Thyroid gland (tissue), 4 donors: Measurements from ENCODE around the gene SLC28A1. TPM values are rescaled to one million over a fixed set of nuclear protein-coding genes. Genes with fewer than 3 reads are reported as not detected.

Experiments
- DNase-seq, 2 donors: peaks; one replicate each; pipeline ENCODE4 v3.0.0-alpha.2; 2019
- H3K27ac ChIP-seq, 3 donors: fragments of 200-600 bp; sonication (generic); 1 replicate in 2 of 3; 2 replicates in 1 of 3; pipeline ENCODE4 v1.5.1; 2016 to 2019; ENCODE audit warnings: mild to moderate bottlenecking in 1 of 3, moderate library complexity in 1 of 3
- H3K27me3 ChIP-seq: fragments of 200-600 bp; sonication (generic); one replicate; pipeline ENCODE4 v1.5.1; 2019
- H3K36me3 ChIP-seq, 2 donors: fragments of 200-600 bp; sonication (generic); one replicate each; pipeline ENCODE4 v1.5.1; 2016 to 2019
- H3K4me1 ChIP-seq, 2 donors: fragments of 200-600 bp; sonication (generic); one replicate each; pipeline ENCODE4 v1.5.1; 2017 to 2019
- H3K4me3 ChIP-seq, 3 donors: fragments of 200-600 bp; sonication (generic); replicated peaks in 1 of 3; 1 replicate in 2 of 3; 2 replicates in 1 of 3; pipeline ENCODE4 v1.5.1; 2016; ENCODE audit warnings: mild to moderate bottlenecking in 1 of 3
- H3K9me3 ChIP-seq: fragments of 200-600 bp; sonication (generic); one replicate; pipeline ENCODE4 v1.5.1; 2017
- POLR2A ChIP-seq, 2 donors: fragments of 450-650 bp; IDR thresholded peaks; one replicate each; pipeline ENCODE4 v1.6.1; 2017; ENCODE audit warnings: antibody characterized with exemption in 2 of 2, mild to moderate bottlenecking in 2 of 2, moderate library complexity in 1 of 2
- WGBS, 2 donors: methylation state at CpG; one replicate each; pipeline ENCODE4 v1.1.5; 2017; 5-methylcytosine and 5-hydroxymethylcytosine counted together
- intact Hi-C: fragments of 100-400 bp; cut with DNase I; formaldehyde crosslinking; loops from one replicate; pipeline ENCODE4 v1.15.1; 2023
- total RNA-seq, 4 donors: library from RNA; depleted of rRNA; stranded (reverse); fragments of >200 nt; gene quantifications; one replicate each; pipeline ENCODE4 v1.2.3, GENCODE V29; 2016
- TF ChIP-seq, protein P1 (sequence below), 6 experiments: fragments of 200-600 bp in 3 of 6; fragments of 450-650 bp in 3 of 6; sonication (generic) in 3 of 6; IDR thresholded peaks; one replicate each; pipeline ENCODE4 v1.5.1; 2016 to 2019; ENCODE audit warnings: antibody characterized with exemption in 6 of 6, mild to moderate bottlenecking in 2 of 6, inconsistent platforms in 1 of 6, moderate library complexity in 1 of 6

Gene SLC28A1
- total RNA-seq, 4 donors from 2014 or later = not detected

DNA sequence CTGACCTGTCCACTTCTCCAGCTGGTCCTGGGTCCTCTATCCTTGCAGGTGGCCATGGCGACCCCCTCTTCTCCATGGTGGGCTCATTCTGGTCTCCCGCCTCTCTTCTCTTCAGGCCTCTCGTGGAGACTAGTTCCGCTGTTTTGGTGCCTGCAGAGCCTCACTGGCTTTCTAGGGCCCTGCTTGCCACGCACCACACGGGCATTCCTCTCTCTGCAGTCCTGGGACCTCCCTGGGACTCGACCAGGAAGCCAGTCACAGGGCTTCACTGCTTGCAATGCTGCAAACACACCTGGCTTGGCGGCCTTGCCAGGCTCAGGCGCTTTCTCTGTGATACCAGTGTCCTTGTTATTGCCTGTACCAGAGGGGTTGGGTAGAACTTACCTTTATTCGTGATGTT, 9.1 kb downstream of the SLC28A1 start:
- no peaks in the 10 kb centered on the region for H3K36me3 ChIP-seq
- H3K27me3 ChIP-seq = no peaks in the 10 kb centered on the region
- no peak overlapping the region for H3K27ac ChIP-seq
- no peaks in the 10 kb centered on the region for H3K9me3 ChIP-seq
- H3K4me1 ChIP-seq = no peaks in the 10 kb centered on the region
- no peak overlapping the region for H3K4me3 ChIP-seq
- TF ChIP-seq, protein P1, sequence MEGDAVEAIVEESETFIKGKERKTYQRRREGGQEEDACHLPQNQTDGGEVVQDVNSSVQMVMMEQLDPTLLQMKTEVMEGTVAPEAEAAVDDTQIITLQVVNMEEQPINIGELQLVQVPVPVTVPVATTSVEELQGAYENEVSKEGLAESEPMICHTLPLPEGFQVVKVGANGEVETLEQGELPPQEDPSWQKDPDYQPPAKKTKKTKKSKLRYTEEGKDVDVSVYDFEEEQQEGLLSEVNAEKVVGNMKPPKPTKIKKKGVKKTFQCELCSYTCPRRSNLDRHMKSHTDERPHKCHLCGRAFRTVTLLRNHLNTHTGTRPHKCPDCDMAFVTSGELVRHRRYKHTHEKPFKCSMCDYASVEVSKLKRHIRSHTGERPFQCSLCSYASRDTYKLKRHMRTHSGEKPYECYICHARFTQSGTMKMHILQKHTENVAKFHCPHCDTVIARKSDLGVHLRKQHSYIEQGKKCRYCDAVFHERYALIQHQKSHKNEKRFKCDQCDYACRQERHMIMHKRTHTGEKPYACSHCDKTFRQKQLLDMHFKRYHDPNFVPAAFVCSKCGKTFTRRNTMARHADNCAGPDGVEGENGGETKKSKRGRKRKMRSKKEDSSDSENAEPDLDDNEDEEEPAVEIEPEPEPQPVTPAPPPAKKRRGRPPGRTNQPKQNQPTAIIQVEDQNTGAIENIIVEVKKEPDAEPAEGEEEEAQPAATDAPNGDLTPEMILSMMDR (IDR thresholded peaks at IDR 0.05) = no peak
- TF ChIP-seq POLR2A (IDR thresholded peaks at IDR 0.05) = no peak
- intact Hi-C loops = no loop called here
- no peak for DNase-seq
- 83 to 85% methylated on average over 10 of the region's 10 CpGs for WGBS, 2 donors

DNA sequence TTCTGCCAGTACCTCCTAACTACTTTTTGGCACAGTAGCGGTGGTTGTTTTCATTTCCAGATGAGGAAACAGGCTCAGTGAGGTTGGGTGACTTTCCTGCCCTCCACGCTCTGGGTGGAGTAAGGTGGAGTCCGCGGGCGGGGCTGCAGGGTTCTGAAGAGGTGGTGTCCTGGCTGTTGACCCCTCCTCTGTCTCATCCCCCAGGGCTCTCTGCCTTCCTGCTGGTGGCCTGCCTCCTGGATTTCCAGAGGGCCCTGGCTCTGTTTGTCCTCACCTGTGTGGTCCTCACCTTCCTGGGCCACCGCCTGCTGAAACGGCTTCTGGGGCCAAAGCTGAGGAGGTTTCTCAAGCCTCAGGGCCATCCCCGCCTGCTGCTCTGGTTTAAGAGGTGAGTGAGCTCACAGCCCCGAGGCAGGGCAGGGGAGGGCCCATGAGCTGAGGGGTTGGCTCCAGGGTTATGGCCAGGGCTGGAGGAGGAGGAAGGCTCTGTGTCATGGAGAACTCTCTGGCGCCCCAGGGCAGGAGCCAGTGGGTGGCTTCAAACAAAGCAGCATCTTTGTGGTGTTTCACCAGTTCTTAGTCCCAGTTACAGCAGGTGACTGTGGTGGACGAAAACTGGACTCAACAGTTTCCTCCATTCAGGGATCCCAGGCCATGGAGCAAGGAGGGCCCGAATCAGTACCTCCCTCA, 10.4 kb downstream of the SLC28A1 start:
- Histone ChIP-seq H3K27ac (no peak overlapping the region), H3K4me1 (no peaks in the 10 kb centered on the region), H3K4me3 (no peak overlapping the region), H3K27me3 (no peaks in the 10 kb centered on the region), H3K9me3 (no peaks in the 10 kb centered on the region), H3K36me3 (no peaks in the 10 kb centered on the region)
- TF ChIP-seq, protein P1 (IDR thresholded peaks at IDR 0.05) = no peak
- no peak for TF ChIP-seq POLR2A (IDR thresholded peaks at IDR 0.05)
- DNase-seq = no peak
- intact Hi-C loops = no loop called here
- 81 to 82% methylated on average over 6 to 10 of the region's 12 CpGs for WGBS, 2 donors

DNA sequence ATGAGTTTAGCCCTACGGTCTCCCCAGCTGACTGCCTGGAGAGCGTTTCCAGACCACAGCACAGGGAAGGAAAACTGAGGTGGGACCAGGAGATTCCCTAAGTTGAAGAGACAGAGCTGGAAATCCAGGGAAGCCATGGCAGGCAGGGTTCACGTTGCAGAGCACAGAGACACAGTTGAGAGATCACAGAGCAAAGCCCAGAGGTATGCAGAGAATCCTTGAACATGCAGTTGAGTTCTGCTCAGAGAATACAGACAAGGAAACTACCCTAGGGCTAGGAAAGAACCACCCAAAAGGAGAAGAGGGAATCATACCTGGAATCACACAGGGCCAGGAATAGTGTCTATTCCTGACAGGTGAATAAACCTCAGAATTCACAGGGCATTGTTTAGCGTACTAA, 14.3 kb downstream of the SLC28A1 start:
- H3K36me3 ChIP-seq = no peaks in the 10 kb centered on the region
- H3K9me3 ChIP-seq = no peaks in the 10 kb centered on the region
- no peak overlapping the region for H3K4me3 ChIP-seq
- intact Hi-C loops = no loop called here
- 51 to 65% methylated on average over 4 of the region's 4 CpGs for WGBS, 2 donors
- DNase-seq = no peak
- no peaks in the 10 kb centered on the region for H3K4me1 ChIP-seq
- no peak for TF ChIP-seq POLR2A (IDR thresholded peaks at IDR 0.05)
- TF ChIP-seq, protein P1 (IDR thresholded peaks at IDR 0.05) = no peak
- H3K27me3 ChIP-seq = no peaks in the 10 kb centered on the region
- no peak overlapping the region for H3K27ac ChIP-seq

DNA sequence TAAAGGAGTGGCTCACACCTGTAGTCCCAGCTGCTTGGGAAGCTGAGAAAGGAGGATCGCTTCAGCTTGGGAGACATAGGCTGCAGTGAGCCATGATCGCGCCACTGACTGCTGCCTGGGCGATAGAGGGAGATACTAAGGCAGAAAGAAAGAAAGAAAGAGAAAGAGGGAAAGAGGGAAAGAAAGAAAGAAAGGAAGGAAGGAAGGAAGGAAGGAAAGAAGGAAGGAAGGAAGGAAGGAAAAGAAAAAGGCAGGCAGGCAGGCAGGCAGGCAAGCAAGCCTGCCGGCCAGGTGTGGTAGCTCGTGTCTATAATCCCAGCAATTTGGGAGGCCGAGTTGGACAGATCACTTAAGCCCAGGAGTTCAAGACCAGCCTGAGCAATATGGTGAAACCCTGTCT, 15.3 kb downstream of the SLC28A1 start:
- Histone ChIP-seq H3K27me3 (no peaks in the 10 kb centered on the region), H3K36me3 (no peaks in the 10 kb centered on the region), H3K9me3 (no peaks in the 10 kb centered on the region), H3K4me3 (no peak overlapping the region), H3K27ac (no peak overlapping the region), H3K4me1 (peaks cover 0 to 6% of the 10 kb centered on the region in 2 donors)
- WGBS, 2 donors = 92 to 93% methylated on average over 7 of the region's 7 CpGs
- DNase-seq = no peak
- intact Hi-C loops = no loop called here
- TF ChIP-seq, protein P1 (IDR thresholded peaks at IDR 0.05) = no peak
- TF ChIP-seq POLR2A (IDR thresholded peaks at IDR 0.05) = no peak

DNA sequence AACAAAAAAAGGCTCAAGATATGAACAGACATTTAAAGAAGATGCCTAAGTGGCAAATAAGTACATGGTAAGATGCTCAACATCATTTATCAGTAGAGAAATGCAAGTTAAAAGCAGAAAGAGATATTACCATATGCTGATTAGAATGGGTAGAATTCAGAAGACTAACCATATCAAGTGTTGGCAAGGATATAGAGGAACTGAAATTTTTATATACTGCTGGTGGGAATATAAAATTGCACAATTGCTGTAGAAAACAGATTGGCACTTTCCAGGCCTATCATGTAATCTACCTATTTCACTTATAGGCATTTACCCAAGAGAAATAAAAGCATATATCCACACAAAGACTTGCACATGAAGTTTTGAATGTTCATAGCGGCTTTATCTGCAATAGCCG, 17.1 kb downstream of the SLC28A1 start:
- no peaks in the 10 kb centered on the region for H3K27me3 ChIP-seq
- no peaks in the 10 kb centered on the region for H3K9me3 ChIP-seq
- H3K4me1 ChIP-seq = peaks cover 0 to 13% of the 10 kb centered on the region in 2 donors
- H3K4me3 ChIP-seq = no peak overlapping the region
- no peak overlapping the region for H3K27ac ChIP-seq
- intact Hi-C loops = no loop called here
- H3K36me3 ChIP-seq = no peaks in the 10 kb centered on the region
- no peak for DNase-seq
- 97 to 99% methylated on average over 2 of the region's 2 CpGs for WGBS, 2 donors
- TF ChIP-seq, protein P1 (IDR thresholded peaks at IDR 0.05) = no peak
- TF ChIP-seq POLR2A (IDR thresholded peaks at IDR 0.05) = no peak
